ENCODE results near the gene ZNF30. TPM values are rescaled to one million over a fixed set of nuclear protein-coding genes. Genes with fewer than 3 reads are reported as not detected.
"Not testable (repeated sequence)": the region's sequence is repeated elsewhere in the genome, so short reads cannot be mapped to it uniquely, and the experiment has no call there.

Gene ZNF30
- total and polyA plus RNA-seq, 4 donors = 1.3 to 1.8 (median 1.7) TPM

- TF ChIP-seq HNF4A (conservative IDR thresholded peaks at IDR 0.05) (no peak), CTCF (IDR thresholded peaks at IDR 0.05; ENCODE audit: low read depth, low read length, missing input control) (no peak), GABPA (IDR thresholded peaks at IDR 0.05 in 1 of 2, conservative IDR thresholded peaks at IDR 0.05 in 1 of 2) (no peak), SP1 (IDR thresholded peaks at IDR 0.05) (no peak), ZBTB33 (IDR thresholded peaks at IDR 0.05) (no peak), MAX (IDR thresholded peaks at IDR 0.05) (no peak), RXRA (IDR thresholded peaks at IDR 0.05) (no peak), REST (IDR thresholded peaks at IDR 0.05) (no peak), TAF1 (conservative IDR thresholded peaks at IDR 0.05) (no peak), ATF3 (IDR thresholded peaks at IDR 0.05) (no peak), EGR1 (IDR thresholded peaks at IDR 0.05; ENCODE audit: low read depth in 2 of 2) (no peak), FOXA1 (IDR thresholded peaks at IDR 0.05) (no peak), FOXA2 (IDR thresholded peaks at IDR 0.05) (no peak), YY1 (IDR thresholded peaks at IDR 0.05) (no peak), JUND (IDR thresholded peaks at IDR 0.05) (no peak), RAD21 (IDR thresholded peaks at IDR 0.05) (no peak), NR2F2 (IDR thresholded peaks at IDR 0.05) (no peak), HNF4G (IDR thresholded peaks at IDR 0.05) (no peak)
- peaks cover 0 to 12% (median 7%) of the 10 kb centered on the region in 4 donors for H3K4me1 ChIP-seq (ENCODE audit: control insufficient read depth in 4 of 4, insufficient read depth in 4 of 4, low read length in 3 of 4)
- no peaks in the 10 kb centered on the region for H3K9me3 ChIP-seq (ENCODE audit: control insufficient read depth in 4 of 4, low read length in 3 of 4)
- H3K9ac ChIP-seq (ENCODE audit: low read depth in 1 of 2, low read length in 2 of 2) = no peak overlapping the region
- 96% methylated on average over 6 of the region's 6 CpGs for WGBS
- no peak overlapping the region for H3K4me3 ChIP-seq (ENCODE audit: low read depth in 1 of 3, low read length in 3 of 3)
- H3K27ac ChIP-seq (ENCODE audit: low read depth in 1 of 2, low read length in 2 of 2) = no peak overlapping the region
- H3K36me3 ChIP-seq (ENCODE audit: control insufficient read depth in 4 of 4, insufficient read depth in 3 of 4, low read depth in 1 of 4, low read length in 3 of 4) = no peaks in the 10 kb centered on the region
- H3K27me3 ChIP-seq (ENCODE audit: control insufficient read depth in 4 of 4, insufficient read depth in 4 of 4, low read length in 3 of 4) = no peaks in the 10 kb centered on the region
- DNase-seq (ENCODE audit: low spot score) = no peak
These were observed 43.0 kb downstream of the ZNF30 start for GRCh38 chr19:34969721-34970120.

- peaks cover 0 to 13% (median 7%) of the 10 kb centered on the region in 4 donors for H3K4me1 ChIP-seq (ENCODE audit: control insufficient read depth in 4 of 4, insufficient read depth in 4 of 4, low read length in 3 of 4)
- not testable (repeated sequence) for H3K4me3 ChIP-seq (ENCODE audit: low read depth in 1 of 3, low read length in 3 of 3)
These were observed 43.6 kb downstream of the ZNF30 start for GRCh38 chr19:34970185-34970780.

More at GRCh38 chr19:34970185-34970780, 43.6 kb downstream of the ZNF30 start:
- WGBS = 90% methylated on average over 12 of the region's 12 CpGs
- not testable (repeated sequence) for H3K9ac ChIP-seq (ENCODE audit: low read depth in 1 of 2, low read length in 2 of 2); H3K36me3 ChIP-seq (ENCODE audit: control insufficient read depth in 4 of 4, insufficient read depth in 3 of 4, low read depth in 1 of 4, low read length in 3 of 4); DNase-seq (ENCODE audit: low spot score); H3K27me3 ChIP-seq (ENCODE audit: control insufficient read depth in 4 of 4, insufficient read depth in 4 of 4, low read length in 3 of 4); H3K27ac ChIP-seq (ENCODE audit: low read depth in 1 of 2, low read length in 2 of 2); H3K9me3 ChIP-seq (ENCODE audit: control insufficient read depth in 4 of 4, low read length in 3 of 4)
